Gastrocnemius medialis (tissue), 4 donors: Measurements from ENCODE around the gene FNDC11. TPM values are rescaled to one million over a fixed set of nuclear protein-coding genes. Genes with fewer than 3 reads are reported as not detected.

ENCODE experiments used
- ATAC-seq, 2 donors: fragments of 150-250 bp; one replicate each; pipeline ENCODE4 v1.9.1; 2016
- DNase-seq, 2 donors: peaks; one replicate each; pipeline ENCODE4 v3.0.0-alpha.2; 2019
- H3K27ac ChIP-seq, 4 donors: fragments of 200-600 bp; sonication (generic); 1 replicate in 1 of 4; 2 replicates in 3 of 4; pipeline ENCODE4 v1.5.1; 2016 to 2018; ENCODE audit warnings: mild to moderate bottlenecking in 2 of 4, moderate library complexity in 1 of 4
- H3K27me3 ChIP-seq, 3 donors: fragments of 200-600 bp; sonication (generic) in 2 of 3; 1 replicate in 1 of 3; 2 replicates in 2 of 3; pipeline versions ENCODE4 v1.5.1 to v1.6.0; 2016 to 2019; ENCODE audit warnings: mild to moderate bottlenecking in 1 of 3, moderate library complexity in 1 of 3
- H3K36me3 ChIP-seq, 2 donors: fragments of 200-600 bp; sonication (generic) in 1 of 2; one replicate each; pipeline ENCODE4 v1.5.1; 2017 to 2018
- H3K4me1 ChIP-seq, 2 donors: fragments of 200-600 bp; sonication (generic) in 1 of 2; one replicate each; pipeline ENCODE4 v1.5.1; 2016 to 2017; ENCODE audit warnings: mild to moderate bottlenecking in 2 of 2
- H3K4me3 ChIP-seq, 4 donors: fragments of 200-600 bp; sonication (generic) in 3 of 4; 1 replicate in 1 of 4; 2 replicates in 3 of 4; pipeline ENCODE4 v1.5.1; 2016 to 2019; ENCODE audit warnings: mild to moderate bottlenecking in 2 of 4
- H3K9me3 ChIP-seq, 3 donors: fragments of 200-600 bp; sonication (generic) in 2 of 3; 1 replicate in 1 of 3; 2 replicates in 2 of 3; pipeline ENCODE4 v1.5.1; 2016 to 2019
- CTCF ChIP-seq, 5 experiments: fragments of 450-650 bp in 3 of 5; fragments of 200-600 bp in 2 of 5; sonication (generic) in 2 of 5; IDR thresholded peaks in 4 of 5; conservative IDR thresholded peaks in 1 of 5; 1 replicate in 4 of 5; 2 replicates in 1 of 5; pipeline ENCODE4 v1.5.1; 2016 to 2019; ENCODE audit warnings: antibody characterized with exemption in 5 of 5, mild to moderate bottlenecking in 3 of 5, moderate library complexity in 3 of 5
- POLR2A ChIP-seq, 2 donors: fragments of 450-650 bp; IDR thresholded peaks; one replicate each; pipeline ENCODE4 v1.6.1; 2017; ENCODE audit warnings: antibody characterized with exemption in 2 of 2, mild to moderate bottlenecking in 2 of 2, moderate library complexity in 2 of 2
- in situ Hi-C, 4 donors: fragments of 200-750 bp; cut with MboI; loops; one replicate each; pipeline versions ENCODE4 v1.15.0 to v1.8.0; 2017; ENCODE audit warnings: low sequenced_read_pairs in 4 of 4
- intact Hi-C: fragments of 100-400 bp; cut with DNase I; formaldehyde crosslinking; loops from one replicate; pipeline ENCODE4 v1.15.1; 2023; ENCODE audit warnings: low total_unique reads
- total RNA-seq, 4 donors: library from RNA; depleted of rRNA; stranded (reverse); fragments of >200 nt; gene quantifications; one replicate each; pipeline versions ENCODE4 v1.1.0 to v1.2.3, GENCODE V29; 2016

Gene FNDC11
- total RNA-seq, 4 donors from 2014 or later = 0.13 TPM; not detected in 3

- Histone ChIP-seq H3K36me3 (no peaks in the 10 kb centered on the region), H3K27me3 (peaks cover 18 to 29% (median 26%) of the 10 kb centered on the region in 3 donors), H3K4me3 (no peak overlapping the region), H3K9me3 (no peaks in the 10 kb centered on the region), H3K4me1 (no peaks in the 10 kb centered on the region), H3K27ac (no peak overlapping the region)
- in situ Hi-C loops (loop anchor here in 1 of 4 donors (25.0 kb wide), 1 partner anchor 93 kb away; the partner anchor contains the start of gene GMEB2), intact Hi-C loops (no loop called here)
- no peak for TF ChIP-seq POLR2A (IDR thresholded peaks at IDR 0.05)
- no peak for TF ChIP-seq CTCF (IDR thresholded peaks at IDR 0.05 in 4 of 5, conservative IDR thresholded peaks at IDR 0.05 in 1 of 5)
- DNase-seq (no peak), ATAC-seq (no peak)
These were observed 9.6 kb upstream of the FNDC11 start for GRCh38 chr20:63544241-63544957.

GRCh38 chr20:63544958-63545516 is 8.9 kb upstream of the FNDC11 start:
- H3K27me3 ChIP-seq = peaks cover 24 to 36% (median 26%) of the 10 kb centered on the region in 3 donors
- TF ChIP-seq POLR2A (IDR thresholded peaks at IDR 0.05) (no peak), CTCF (IDR thresholded peaks at IDR 0.05 in 4 of 5, conservative IDR thresholded peaks at IDR 0.05 in 1 of 5) (no peak)
- H3K4me3 ChIP-seq = no peak overlapping the region
- DNase-seq (no peak), ATAC-seq (no peak)
- H3K4me1 ChIP-seq = no peaks in the 10 kb centered on the region
- H3K9me3 ChIP-seq = no peaks in the 10 kb centered on the region
- in situ Hi-C loops (loop anchor here in 1 of 4 donors (25.0 kb wide), 1 partner anchor 92 kb away; the partner anchor contains the start of gene GMEB2), intact Hi-C loops (no loop called here)
- H3K36me3 ChIP-seq = no peaks in the 10 kb centered on the region
- H3K27ac ChIP-seq = no peak overlapping the region

GRCh38 chr20:63545814-63546213 is 8.1 kb upstream of the FNDC11 start:
- no peaks in the 10 kb centered on the region for H3K4me1 ChIP-seq
- no peak overlapping the region for H3K27ac ChIP-seq
- DNase-seq (no peak), ATAC-seq (no peak)
- no peak for TF ChIP-seq POLR2A (IDR thresholded peaks at IDR 0.05)
- TF ChIP-seq CTCF (IDR thresholded peaks at IDR 0.05 in 4 of 5, conservative IDR thresholded peaks at IDR 0.05 in 1 of 5) = no peak
- in situ Hi-C loops = loop anchor here in 1 of 4 donors (25.0 kb wide), 1 partner anchor 91 kb away; the partner anchor contains the start of gene GMEB2
- no peaks in the 10 kb centered on the region for H3K36me3 ChIP-seq
- no peak overlapping the region for H3K4me3 ChIP-seq
- H3K27me3 ChIP-seq = peaks cover 25 to 36% (median 29%) of the 10 kb centered on the region in 3 donors
- intact Hi-C loops = no loop called here
- no peaks in the 10 kb centered on the region for H3K9me3 ChIP-seq

- DNase-seq = no peak
- Histone ChIP-seq H3K36me3 (no peaks in the 10 kb centered on the region), H3K27me3 (peaks cover 27 to 40% (median 33%) of the 10 kb centered on the region in 3 donors), H3K4me1 (no peaks in the 10 kb centered on the region), H3K4me3 (no peak overlapping the region), H3K27ac (no peak overlapping the region), H3K9me3 (no peaks in the 10 kb centered on the region)
- in situ Hi-C loops = loop anchor here in 1 of 4 donors (25.0 kb wide), 1 partner anchor 91 kb away; the partner anchor contains the start of gene GMEB2
- TF ChIP-seq POLR2A (IDR thresholded peaks at IDR 0.05) = no peak
- TF ChIP-seq CTCF (IDR thresholded peaks at IDR 0.05 in 4 of 5, conservative IDR thresholded peaks at IDR 0.05 in 1 of 5) = no peak
- intact Hi-C loops = no loop called here
- no peak for ATAC-seq
These were observed 7.6 kb upstream of the FNDC11 start for GRCh38 chr20:63546256-63546955.
